Fibroblast of mammary gland (primary cell): ENCODE results near the gene TBX10.

ENCODE experiments used
- DNase-seq: peaks from one replicate; pipeline ENCODE4 v3.0.0-alpha.2; 2010; ENCODE audit warnings: low read depth
- H3K4me3 ChIP-seq: 2 replicates; pipeline ENCODE4 v1.5.1; 2011; ENCODE audit warnings: low read depth, mild to moderate bottlenecking, low read length, moderate library complexity; ENCODE audit not compliant: control insufficient read depth
- CTCF ChIP-seq: conservative IDR thresholded peaks from 2 replicates; pipeline ENCODE4 v1.5.1; 2011; ENCODE audit warnings: low read depth, low read length, inconsistent platforms; ENCODE audit not compliant: control insufficient read depth, insufficient read depth

The TBX10 gene

GRCh38 chr11:67674442-67674871 is 34.9 kb upstream of the TBX10 start, which contains the start of gene ALDH3B2:
ALDH3B2 (minus strand) TSS chr11:67674623; CDS start chr11:67666935, 7,688 bp downstream.
- DNase-seq: no peak
- no peak within 1 kb of the TSS for H3K4me3 ChIP-seq

GRCh38 chr11:67673902-67674301 is 34.3 kb upstream of the TBX10 start:
- H3K4me3 ChIP-seq: no peak overlapping the region
- no peak for DNase-seq
- TF ChIP-seq CTCF: no peak

More at GRCh38 chr11:67674442-67674871, 34.9 kb upstream of the TBX10 start, which contains the start of gene ALDH3B2:
- TF ChIP-seq CTCF: no peak

- TF ChIP-seq CTCF: no peak
- no peak for DNase-seq
- no peak overlapping the region for H3K4me3 ChIP-seq
These were observed 33.8 kb upstream of the TBX10 start for GRCh38 chr11:67673358-67673757.

GRCh38 chr11:67671211-67671520 is 31.6 kb upstream of the TBX10 start:
- TF ChIP-seq CTCF: no peak
- DNase-seq: no peak

GRCh38 chr11:67670316-67671210 is 31.0 kb upstream of the TBX10 start:
- no peak for DNase-seq
- TF ChIP-seq CTCF: no peak
- no peak overlapping the region for H3K4me3 ChIP-seq

More at GRCh38 chr11:67671211-67671520, 31.6 kb upstream of the TBX10 start:
- H3K4me3 ChIP-seq: no peak overlapping the region

GRCh38 chr11:67668192-67668551 is 28.6 kb upstream of the TBX10 start:
- DNase-seq: no peak
- no peak for TF ChIP-seq CTCF
- no peak overlapping the region for H3K4me3 ChIP-seq
